HL-60/S4 treated with phorbol 12-myristate 13-acetate at 8.2 ng/mL for 4 days and 3 days (cell line): Measurements from ENCODE around the gene FAM110C.
"Not testable (repeated sequence)": the region's sequence is repeated elsewhere in the genome, so short reads cannot be mapped to it uniquely, and the experiment has no call there.

Source experiments
- in situ Hi-C: fragments of 300-500 bp; cut with MboI; formaldehyde crosslinking; loops from 2 replicates; pipeline ENCODE4 v1.15.0; 2022; ENCODE audit warnings: low sequenced_read_pairs

The FAM110C gene

GRCh38 chr2:44748-45341, 1.5 kb downstream of the FAM110C start:
- in situ Hi-C loops = no loop called here

- in situ Hi-C loops = no loop called here
These were observed 3.5 kb downstream of the FAM110C start for GRCh38 chr2:42788-43187.

GRCh38 chr2:40465-40864, 5.8 kb downstream of the FAM110C start:
- in situ Hi-C loops = no loop called here

- in situ Hi-C loops = no loop called here
These were observed 8.2 kb downstream of the FAM110C start for GRCh38 chr2:38155-38554.

- in situ Hi-C loops = no loop called here
These were observed 10.0 kb downstream of the FAM110C start for GRCh38 chr2:36318-36717.

GRCh38 chr2:35852-36251, 10.5 kb downstream of the FAM110C start:
- in situ Hi-C loops = no loop called here

GRCh38 chr2:33620-34019, 12.7 kb downstream of the FAM110C start:
- in situ Hi-C loops = no loop called here

- in situ Hi-C loops = no loop called here
These were observed 14.2 kb downstream of the FAM110C start for GRCh38 chr2:32068-32467.

- in situ Hi-C loops = no loop called here
These were observed 17.1 kb downstream of the FAM110C start for GRCh38 chr2:29253-29652.

GRCh38 chr2:28406-28975, 17.8 kb downstream of the FAM110C start:
- in situ Hi-C loops = no loop called here

GRCh38 chr2:26891-27290, 19.4 kb downstream of the FAM110C start:
- in situ Hi-C loops = no loop called here

- in situ Hi-C loops = no loop called here
These were observed 20.8 kb downstream of the FAM110C start for GRCh38 chr2:25543-25942.

- in situ Hi-C loops = not testable (repeated sequence)
These were observed 21.7 kb downstream of the FAM110C start for GRCh38 chr2:24591-24990.

- in situ Hi-C loops = no loop called here
These were observed 22.2 kb downstream of the FAM110C start for GRCh38 chr2:24107-24506.

- in situ Hi-C loops = no loop called here
These were observed 23.0 kb downstream of the FAM110C start for GRCh38 chr2:23283-23682.

- in situ Hi-C loops = not testable (repeated sequence)
These were observed 24.1 kb downstream of the FAM110C start for GRCh38 chr2:22244-22643.

- in situ Hi-C loops = not testable (repeated sequence)
These were observed 26.0 kb downstream of the FAM110C start for GRCh38 chr2:20259-20658.

GRCh38 chr2:19505-19904, 26.8 kb downstream of the FAM110C start:
- in situ Hi-C loops = no loop called here

- in situ Hi-C loops = no loop called here
These were observed 27.7 kb downstream of the FAM110C start for GRCh38 chr2:18402-19271.

GRCh38 chr2:15916-16315, 30.4 kb downstream of the FAM110C start:
- in situ Hi-C loops = not testable (repeated sequence)

- in situ Hi-C loops = no loop called here
These were observed 34.9 kb downstream of the FAM110C start for GRCh38 chr2:11248-11941.
